SK-N-SH (cell line): ENCODE measurements around the gene CFAP52. TPM values are rescaled to one million over a fixed set of nuclear protein-coding genes. Genes with fewer than 3 reads are reported as not detected.

Experiments
- CTCF ChIA-PET: fragments of 300-600, 350-600 bp; formaldehyde crosslinking; extraction: SDS; loops from one replicate; lab custom pipeline; 2021; lab: Yijun Ruan, JAX
- POLR2A ChIA-PET: fragments of 350-600 bp; sonication (Branson Sonifier 250); formaldehyde crosslinking; extraction: SDS; loops from one replicate; lab custom pipeline; 2020; ENCODE audit warnings: antibody characterized with exemption, inconsistent platforms; lab: Yijun Ruan, JAX
- DNase-seq: peaks from one replicate; pipeline ENCODE4 v3.0.0; 2012
- H2AFZ ChIP-seq: fragments of 200-600 bp; sonication (generic); 2 replicates; pipeline ENCODE4 v1.8.1; 2016; ENCODE audit warnings: antibody characterized with exemption, mild to moderate bottlenecking, low read depth
- H3F3A ChIP-seq: fragments of 200-600 bp; sonication (generic); replicated peaks from 2 replicates; pipeline ENCODE3; 2016; ENCODE audit warnings: antibody characterized with exemption, mild to moderate bottlenecking; ENCODE audit not compliant: insufficient read depth
- H3K27ac ChIP-seq, 2 experiments: fragments of 200-500 bp in 1 of 2; fragments of 200-600 bp in 1 of 2; sonication (Bioruptor generic) in 1 of 2; sonication (generic), shearing (Covaris generic) in 1 of 2; 2 replicates each; pipeline versions ENCODE4 v1.5.1 to v1.6.1; 2014 to 2016; ENCODE audit warnings: low read depth in 2 of 2, inconsistent platforms in 1 of 2, low read length in 1 of 2, mild to moderate bottlenecking in 1 of 2, mixed read lengths in 1 of 2
- H3K27me3 ChIP-seq: fragments of 200-600 bp; sonication (generic), shearing (Covaris generic); 2 replicates; pipeline ENCODE4 v1.6.1; 2016; ENCODE audit warnings: mixed run types; ENCODE audit not compliant: insufficient read depth
- H3K36me3 ChIP-seq, 2 experiments: fragments of 200-500 bp in 1 of 2; fragments of 200-600 bp in 1 of 2; sonication (Bioruptor generic) in 1 of 2; sonication (generic) in 1 of 2; replicated peaks in 1 of 2; 2 replicates each; pipeline versions ENCODE3 to v1.5.1; 2014 to 2016; ENCODE audit warnings: low read length in 1 of 2, mild to moderate bottlenecking in 1 of 2; ENCODE audit not compliant: insufficient read depth in 2 of 2, control insufficient read depth in 1 of 2
- H3K4me1 ChIP-seq, 2 experiments: fragments of 200-500 bp in 1 of 2; fragments of 200-600 bp in 1 of 2; sonication (Bioruptor generic) in 1 of 2; sonication (generic), shearing (Covaris generic) in 1 of 2; 2 replicates each; pipeline versions ENCODE4 v1.5.1 to v1.6.1; 2014 to 2016; ENCODE audit warnings: low read depth in 1 of 2, low read length in 1 of 2, mixed run types in 1 of 2; ENCODE audit not compliant: insufficient read depth in 2 of 2, control insufficient read depth in 1 of 2
- H3K4me2 ChIP-seq: fragments of 200-600 bp; sonication (generic), shearing (Covaris generic); 2 replicates; pipeline ENCODE4 v1.6.1; 2017; ENCODE audit warnings: mixed run types
- H3K4me3 ChIP-seq, 2 experiments: fragments of 200-500 bp in 1 of 2; fragments of 200-600 bp in 1 of 2; sonication (Bioruptor generic) in 1 of 2; sonication (generic), shearing (Covaris generic) in 1 of 2; 2 replicates each; pipeline versions ENCODE4 v1.5.1 to v1.8.1; 2014 to 2016; ENCODE audit warnings: low read depth in 2 of 2, inconsistent platforms in 1 of 2, low read length in 1 of 2, mild to moderate bottlenecking in 1 of 2, mixed read lengths in 1 of 2, moderate library complexity in 1 of 2
- H3K79me2 ChIP-seq: fragments of 200-600 bp; sonication (generic); 2 replicates; pipeline ENCODE4 v1.8.1; 2017; ENCODE audit warnings: mild to moderate bottlenecking; ENCODE audit not compliant: insufficient read depth
- H3K9ac ChIP-seq: fragments of 200-600 bp; sonication (generic); 2 replicates; pipeline ENCODE4 v1.6.1; 2017; ENCODE audit warnings: mixed run types
- H3K9me2 ChIP-seq: fragments of 200-600 bp; sonication (generic); 2 replicates; pipeline ENCODE4 v1.6.1; 2017; ENCODE audit warnings: mixed run types
- H3K9me3 ChIP-seq: fragments of 200-600 bp; sonication (generic); 2 replicates; pipeline ENCODE4 v1.6.1; 2017; ENCODE audit warnings: mixed run types, mild to moderate bottlenecking, moderate library complexity
- H4K20me1 ChIP-seq: fragments of 200-600 bp; sonication (generic); 2 replicates; pipeline ENCODE4 v1.6.1; 2017; ENCODE audit warnings: mild to moderate bottlenecking, mixed run types; ENCODE audit not compliant: insufficient read depth
- CTCF ChIP-seq: fragments of 200-600 bp; sonication (generic); IDR thresholded peaks from 2 replicates; pipeline ENCODE4 v1.6.1; 2017; ENCODE audit warnings: antibody characterized with exemption, mild to moderate bottlenecking, moderate library complexity
- ELF1 ChIP-seq: IDR thresholded peaks from 2 replicates; pipeline ENCODE4 v1.4.0; 2012
- EP300 ChIP-seq, 2 experiments: IDR thresholded peaks; 2 replicates each; pipeline versions ENCODE4 v1.4.0 to v1.6.1; 2012; ENCODE audit warnings: borderline replicate concordance in 1 of 2, low read depth in 1 of 2, low read length in 1 of 2
- FOSL2 ChIP-seq: IDR thresholded peaks from 2 replicates; pipeline ENCODE4 v1.4.0; 2012; ENCODE audit warnings: low read depth, mild to moderate bottlenecking, moderate library complexity, borderline replicate concordance
- FOXJ3 ChIP-seq: sonication (generic); formaldehyde crosslinking; IDR thresholded peaks from 2 replicates; pipeline ENCODE4 v1.5.1; 2020; ENCODE audit warnings: mild to moderate bottlenecking, missing genetic modification reagents
- GABPA ChIP-seq: IDR thresholded peaks from 2 replicates; pipeline ENCODE4 v1.4.0; 2012; ENCODE audit warnings: low read depth, mild to moderate bottlenecking
- MEF2A ChIP-seq: IDR thresholded peaks from 2 replicates; pipeline ENCODE4 v1.4.0; 2012; ENCODE audit warnings: low read depth, borderline replicate concordance
- MXI1 ChIP-seq: IDR thresholded peaks from 2 replicates; pipeline ENCODE4 v1.6.1; 2012; ENCODE audit warnings: mild to moderate bottlenecking, low read depth, low read length, improper control_type of control experiment
- NFIC ChIP-seq: IDR thresholded peaks from 2 replicates; pipeline ENCODE4 v1.4.0; 2012; ENCODE audit warnings: borderline replicate concordance
- NRF1 ChIP-seq: IDR thresholded peaks from 2 replicates; pipeline ENCODE4 v1.6.1; 2012; ENCODE audit warnings: low read depth, mild to moderate bottlenecking, low read length
- RAD21 ChIP-seq: IDR thresholded peaks from 2 replicates; pipeline ENCODE4 v1.6.1; 2012; ENCODE audit warnings: mild to moderate bottlenecking, low read length
- RFX5 ChIP-seq: IDR thresholded peaks from 2 replicates; pipeline ENCODE4 v1.6.1; 2012; ENCODE audit warnings: mild to moderate bottlenecking, improper control_type of control experiment, low read length
- RXRA ChIP-seq: IDR thresholded peaks from 2 replicates; pipeline ENCODE4 v1.4.0; 2012; ENCODE audit warnings: low read depth, mild to moderate bottlenecking, borderline replicate concordance
- SIN3A ChIP-seq: IDR thresholded peaks from 2 replicates; pipeline ENCODE4 v1.6.1; 2012; ENCODE audit warnings: low read depth, mild to moderate bottlenecking, low read length, moderate library complexity, borderline replicate concordance
- TAF1 ChIP-seq: IDR thresholded peaks from 2 replicates; pipeline ENCODE4 v1.6.1; 2012; ENCODE audit warnings: low read depth, mild to moderate bottlenecking, low read length, moderate library complexity, borderline replicate concordance
- TEAD4 ChIP-seq: IDR thresholded peaks from 2 replicates; pipeline ENCODE4 v1.4.0; 2012; ENCODE audit warnings: mild to moderate bottlenecking, borderline replicate concordance; ENCODE audit not compliant: insufficient read depth
- USF1 ChIP-seq: IDR thresholded peaks from 2 replicates; pipeline ENCODE4 v1.4.0; 2012; ENCODE audit warnings: low read depth, borderline replicate concordance
- YY1 ChIP-seq: IDR thresholded peaks from 2 replicates; pipeline ENCODE4 v1.4.0; 2012; ENCODE audit warnings: low read depth, mild to moderate bottlenecking
- WGBS: methylation state at CpG from one replicate; pipeline ENCODE4 v1.1.6; 2017; ENCODE audit warnings: low lambda C conversion rate; 5-methylcytosine and 5-hydroxymethylcytosine counted together
- polyA plus RNA-seq, 3 experiments: library from polyadenylated mRNA; depleted of rRNA; stranded (reverse); fragments of >200 nt; gene quantifications; 2 replicates each; pipeline ENCODE4 v1.2.3, GENCODE V29; 2012
- TF ChIP-seq, protein P1 (sequence below): IDR thresholded peaks from 2 replicates; pipeline ENCODE4 v1.6.1; 2012; ENCODE audit warnings: mild to moderate bottlenecking, low read depth, low read length, moderate library complexity

CFAP52 gene
- polyA plus RNA-seq, 1 of the 3 experiments (the other 2 are of a cell fraction), result 0.26 TPM

GRCh38 chr17:9533441-9533840 lies 43.0 kb upstream of the CFAP52 start:
- Histone ChIP-seq H3K9me2 (no peaks in the 10 kb centered on the region), H3K9me3 (no peaks in the 10 kb centered on the region), H3K9ac (no peak overlapping the region), H4K20me1 (no peaks in the 10 kb centered on the region), H3K79me2 (no peaks in the 10 kb centered on the region), H3F3A (no peaks in the 10 kb centered on the region), H3K27me3 (no peaks in the 10 kb centered on the region), H2AFZ (no peak overlapping the region), H3K4me2 (no peak overlapping the region), H3K36me3 (no peaks in the 10 kb centered on the region), H3K4me1 (no peaks in the 10 kb centered on the region), H3K27ac (no peak overlapping the region), H3K4me3 (no peak overlapping the region)
- no peak for TF ChIP-seq CTCF
- no peak for TF ChIP-seq TEAD4
- TF ChIP-seq FOSL2, result no peak
- TF ChIP-seq RFX5, result no peak
- TF ChIP-seq GABPA, result no peak
- 87% methylated on average over 4 of the region's 4 CpGs for WGBS
- ChIA-PET CTCF (no interaction called here), POLR2A (no interaction called here)
- no peak for DNase-seq

- H3K4me1 ChIP-seq, result no peaks in the 10 kb centered on the region
- H3K27ac ChIP-seq, result no peak overlapping the region
- DNase-seq, result no peak
- H3K27me3 ChIP-seq, result no peaks in the 10 kb centered on the region
- H2AFZ ChIP-seq, result no peak overlapping the region
- no peaks in the 10 kb centered on the region for H3K36me3 ChIP-seq
- 94% methylated on average over 8 of the region's 8 CpGs for WGBS
- no peaks in the 10 kb centered on the region for H3K9me3 ChIP-seq
- ChIA-PET POLR2A (no interaction called here), CTCF (no interaction called here)
- no peaks in the 10 kb centered on the region for H3K9me2 ChIP-seq
- no peak overlapping the region for H3K9ac ChIP-seq
- no peak overlapping the region for H3K4me3 ChIP-seq
- TF ChIP-seq, protein P1, sequence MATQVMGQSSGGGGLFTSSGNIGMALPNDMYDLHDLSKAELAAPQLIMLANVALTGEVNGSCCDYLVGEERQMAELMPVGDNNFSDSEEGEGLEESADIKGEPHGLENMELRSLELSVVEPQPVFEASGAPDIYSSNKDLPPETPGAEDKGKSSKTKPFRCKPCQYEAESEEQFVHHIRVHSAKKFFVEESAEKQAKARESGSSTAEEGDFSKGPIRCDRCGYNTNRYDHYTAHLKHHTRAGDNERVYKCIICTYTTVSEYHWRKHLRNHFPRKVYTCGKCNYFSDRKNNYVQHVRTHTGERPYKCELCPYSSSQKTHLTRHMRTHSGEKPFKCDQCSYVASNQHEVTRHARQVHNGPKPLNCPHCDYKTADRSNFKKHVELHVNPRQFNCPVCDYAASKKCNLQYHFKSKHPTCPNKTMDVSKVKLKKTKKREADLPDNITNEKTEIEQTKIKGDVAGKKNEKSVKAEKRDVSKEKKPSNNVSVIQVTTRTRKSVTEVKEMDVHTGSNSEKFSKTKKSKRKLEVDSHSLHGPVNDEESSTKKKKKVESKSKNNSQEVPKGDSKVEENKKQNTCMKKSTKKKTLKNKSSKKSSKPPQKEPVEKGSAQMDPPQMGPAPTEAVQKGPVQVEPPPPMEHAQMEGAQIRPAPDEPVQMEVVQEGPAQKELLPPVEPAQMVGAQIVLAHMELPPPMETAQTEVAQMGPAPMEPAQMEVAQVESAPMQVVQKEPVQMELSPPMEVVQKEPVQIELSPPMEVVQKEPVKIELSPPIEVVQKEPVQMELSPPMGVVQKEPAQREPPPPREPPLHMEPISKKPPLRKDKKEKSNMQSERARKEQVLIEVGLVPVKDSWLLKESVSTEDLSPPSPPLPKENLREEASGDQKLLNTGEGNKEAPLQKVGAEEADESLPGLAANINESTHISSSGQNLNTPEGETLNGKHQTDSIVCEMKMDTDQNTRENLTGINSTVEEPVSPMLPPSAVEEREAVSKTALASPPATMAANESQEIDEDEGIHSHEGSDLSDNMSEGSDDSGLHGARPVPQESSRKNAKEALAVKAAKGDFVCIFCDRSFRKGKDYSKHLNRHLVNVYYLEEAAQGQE, result no peak
- TF ChIP-seq EP300 (IDR thresholded peaks at IDR 0.05; ENCODE audit: borderline replicate concordance in 1 of 2, low read depth in 1 of 2, low read length in 1 of 2) (no peak), TAF1 (no peak), USF1 (no peak), ELF1 (no peak), NRF1 (no peak), RAD21 (no peak), TEAD4 (no peak), MEF2A (no peak), NFIC (no peak), FOXJ3 (CRISPR knock-in tag) (no peak), MXI1 (no peak), SIN3A (no peak), RFX5 (no peak), RXRA (no peak), YY1 (no peak)
- H3K79me2 ChIP-seq, result no peaks in the 10 kb centered on the region
- H3K4me2 ChIP-seq, result no peak overlapping the region
- no peaks in the 10 kb centered on the region for H3F3A ChIP-seq
- no peaks in the 10 kb centered on the region for H4K20me1 ChIP-seq
Measured at GRCh38 chr17:9536061-9536460, 40.4 kb upstream of the CFAP52 start.
